Ovary (tissue), 3 donors: ENCODE results near the gene FCGR3A.
"Not testable (repeated sequence)": the region's sequence is repeated elsewhere in the genome, so short reads cannot be mapped to it uniquely, and the experiment has no call there.

Source experiments
- POLR2A ChIP-seq: fragments of 450-650 bp; IDR thresholded peaks from one replicate; pipeline ENCODE4 v1.6.1; 2017; ENCODE audit warnings: antibody characterized with exemption, mild to moderate bottlenecking, moderate library complexity
- TF ChIP-seq, protein P1 (sequence below), 3 donors: fragments of 450-650 bp in 2 of 3; fragments of 200-600 bp in 1 of 3; IDR thresholded peaks; one replicate each; pipeline versions ENCODE4 v1.5.1 to v1.8.0; 2016 to 2022; ENCODE audit warnings: antibody characterized with exemption in 3 of 3, mild to moderate bottlenecking in 1 of 3
- donor health status: DM: no; HTN: no; CAD: no.

DNA sequence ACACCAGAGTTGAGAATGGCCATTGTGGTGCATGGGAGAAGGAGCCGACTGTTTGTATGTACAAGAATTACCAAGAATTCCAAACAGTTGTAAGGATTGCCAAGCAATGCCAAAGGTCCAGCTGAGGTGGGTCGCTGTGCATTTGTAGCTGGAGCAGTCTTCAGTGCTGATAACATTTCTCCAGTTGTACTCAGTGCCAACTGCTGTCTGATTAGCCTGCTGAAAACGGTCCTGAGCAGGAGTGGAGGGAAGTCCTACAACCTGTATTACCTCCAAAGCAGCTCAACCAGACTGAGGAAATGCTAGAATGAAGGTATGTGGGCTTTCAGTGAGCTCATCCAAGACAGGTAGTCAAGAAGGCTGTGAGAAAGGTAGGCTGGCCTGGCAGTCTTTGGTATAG is 6.5 kb upstream of the FCGR3A start:
- not testable (repeated sequence) for TF ChIP-seq POLR2A
- TF ChIP-seq, protein P1, sequence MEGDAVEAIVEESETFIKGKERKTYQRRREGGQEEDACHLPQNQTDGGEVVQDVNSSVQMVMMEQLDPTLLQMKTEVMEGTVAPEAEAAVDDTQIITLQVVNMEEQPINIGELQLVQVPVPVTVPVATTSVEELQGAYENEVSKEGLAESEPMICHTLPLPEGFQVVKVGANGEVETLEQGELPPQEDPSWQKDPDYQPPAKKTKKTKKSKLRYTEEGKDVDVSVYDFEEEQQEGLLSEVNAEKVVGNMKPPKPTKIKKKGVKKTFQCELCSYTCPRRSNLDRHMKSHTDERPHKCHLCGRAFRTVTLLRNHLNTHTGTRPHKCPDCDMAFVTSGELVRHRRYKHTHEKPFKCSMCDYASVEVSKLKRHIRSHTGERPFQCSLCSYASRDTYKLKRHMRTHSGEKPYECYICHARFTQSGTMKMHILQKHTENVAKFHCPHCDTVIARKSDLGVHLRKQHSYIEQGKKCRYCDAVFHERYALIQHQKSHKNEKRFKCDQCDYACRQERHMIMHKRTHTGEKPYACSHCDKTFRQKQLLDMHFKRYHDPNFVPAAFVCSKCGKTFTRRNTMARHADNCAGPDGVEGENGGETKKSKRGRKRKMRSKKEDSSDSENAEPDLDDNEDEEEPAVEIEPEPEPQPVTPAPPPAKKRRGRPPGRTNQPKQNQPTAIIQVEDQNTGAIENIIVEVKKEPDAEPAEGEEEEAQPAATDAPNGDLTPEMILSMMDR (IDR thresholded peaks at IDR 0.05) = not testable (repeated sequence)
